WTC11 (cell line): Measurements from ENCODE around the gene C4orf50. TPM values are rescaled to one million over a fixed set of nuclear protein-coding genes. Genes with fewer than 3 reads are reported as not detected.

Experiments used
- ATAC-seq: fragments of 200-7000 bp; cut with Tn5 transposase; 2 replicates; pipeline ENCODE4 v1.10.0; 2021; ENCODE audit warnings: mild to moderate bottlenecking, moderate library complexity
- CTCF ChIA-PET: fragments of 300-600 bp; sonication (Branson Sonifier 250); formaldehyde crosslinking; loops from one replicate; lab custom pipeline; 2021; ENCODE audit warnings: antibody characterized with exemption; lab: Charles Lee
- POLR2A ChIA-PET: fragments of 350-600 bp; sonication (Branson Sonifier 250); formaldehyde crosslinking; loops from one replicate; lab custom pipeline; 2021; ENCODE audit warnings: antibody characterized with exemption; lab: Charles Lee
- DNase-seq: peaks from one replicate; pipeline ENCODE4 v3.0.0; 2021; ENCODE audit warnings: low spot score
- H3K27ac Mint-ChIP-seq: 2 replicates; pipeline ENCODE4 v1.8.0; 2021; ENCODE audit warnings: mixed read lengths
- H3K27me3 Mint-ChIP-seq: 2 replicates; pipeline ENCODE4 v1.8.0; 2021; ENCODE audit warnings: low read depth, mild to moderate bottlenecking, moderate library complexity, mixed read lengths
- H3K36me3 Mint-ChIP-seq: 2 replicates; pipeline ENCODE4 v1.8.0; 2021; ENCODE audit warnings: mixed read lengths
- H3K4me1 Mint-ChIP-seq: 2 replicates; pipeline ENCODE4 v1.8.0; 2022; ENCODE audit warnings: mixed read lengths
- H3K4me3 Mint-ChIP-seq: 2 replicates; pipeline ENCODE4 v1.8.0; 2021; ENCODE audit warnings: mild to moderate bottlenecking, moderate library complexity, mixed read lengths
- H3K9me3 Mint-ChIP-seq: 2 replicates; pipeline ENCODE4 v1.8.0; 2021; ENCODE audit warnings: mixed read lengths
- CREB1 ChIP-seq: sonication (generic); formaldehyde crosslinking; IDR thresholded peaks from 2 replicates; pipeline ENCODE4 v1.8.0; 2023; ENCODE audit warnings: mild to moderate bottlenecking, missing genetic modification reagents
- ELF4 ChIP-seq: sonication (generic); formaldehyde crosslinking; IDR thresholded peaks from 2 replicates; pipeline ENCODE4 v1.8.1; 2022; ENCODE audit warnings: low read depth, mild to moderate bottlenecking, moderate library complexity, missing genetic modification reagents
- IRF2 ChIP-seq: sonication (generic); formaldehyde crosslinking; IDR thresholded peaks from 2 replicates; pipeline ENCODE4 v1.8.0; 2022; ENCODE audit warnings: low read depth, missing genetic modification reagents, borderline replicate concordance
- NFATC4 ChIP-seq: fragments of 250-450 bp; sonication (Bioruptor Pico); IDR thresholded peaks from 2 replicates; pipeline ENCODE4 v1.9.0; 2021; ENCODE audit warnings: mild to moderate bottlenecking
- NFYB ChIP-seq: sonication (generic); formaldehyde crosslinking; conservative IDR thresholded peaks from 2 replicates; pipeline ENCODE4 v1.8.0; 2022; ENCODE audit warnings: low read depth, missing genetic modification reagents
- SOX15 ChIP-seq: fragments of 250-450 bp; sonication (Bioruptor Pico); IDR thresholded peaks from 2 replicates; pipeline ENCODE4 v1.9.0; 2021; ENCODE audit warnings: mild to moderate bottlenecking
- STAT6 ChIP-seq: sonication (generic); formaldehyde crosslinking; conservative IDR thresholded peaks from 2 replicates; pipeline ENCODE4 v1.8.1; 2023; ENCODE audit warnings: mild to moderate bottlenecking, low read depth, missing genetic modification reagents, moderate library complexity
- TCF7 ChIP-seq: sonication (generic); formaldehyde crosslinking; IDR thresholded peaks from 2 replicates; pipeline ENCODE4 v1.8.0; 2022; ENCODE audit warnings: mild to moderate bottlenecking, low read depth, missing genetic modification reagents, moderate library complexity
- TEAD1 ChIP-seq: sonication (generic); formaldehyde crosslinking; IDR thresholded peaks from 2 replicates; pipeline ENCODE4 v1.8.0; 2022; ENCODE audit warnings: mild to moderate bottlenecking, missing genetic modification reagents
- ZBTB21 ChIP-seq: sonication (generic); formaldehyde crosslinking; IDR thresholded peaks from 2 replicates; pipeline ENCODE4 v1.8.1; 2023; ENCODE audit warnings: mild to moderate bottlenecking, missing genetic modification reagents, borderline replicate concordance
- ZNF416 ChIP-seq: fragments of 250-450 bp; sonication (Bioruptor Pico); IDR thresholded peaks from 2 replicates; pipeline ENCODE4 v1.9.0; 2021; ENCODE audit warnings: mild to moderate bottlenecking, inconsistent platforms
- ZNF532 ChIP-seq: fragments of 250-450 bp; sonication (Bioruptor Pico); IDR thresholded peaks from 2 replicates; pipeline ENCODE4 v1.9.0; 2021; ENCODE audit warnings: mild to moderate bottlenecking, borderline replicate concordance
- ZNF671 ChIP-seq: fragments of 250-450 bp; sonication (Bioruptor Pico); IDR thresholded peaks from 2 replicates; pipeline ENCODE4 v1.8.0; 2021; ENCODE audit warnings: mild to moderate bottlenecking
- total RNA-seq: library from RNA; stranded (reverse); gene quantifications from 3 replicates; pipeline ENCODE4 v1.2.3, GENCODE V29; 2021
- TF ChIP-seq, protein P1 (sequence below): sonication (generic); formaldehyde crosslinking; IDR thresholded peaks from 2 replicates; pipeline ENCODE4 v1.8.1; 2022; ENCODE audit warnings: low read depth, mild to moderate bottlenecking, moderate library complexity, missing genetic modification reagents, borderline replicate concordance
- TF ChIP-seq, protein P2 (sequence below): fragments of 250-450 bp; sonication (Bioruptor Pico); IDR thresholded peaks from 2 replicates; pipeline ENCODE4 v1.8.0; 2021; ENCODE audit warnings: mild to moderate bottlenecking
- TF ChIP-seq, protein P3 (sequence below): fragments of 250-450 bp; sonication (Bioruptor Pico); IDR thresholded peaks from 2 replicates; pipeline ENCODE4 v1.9.0; 2021; ENCODE audit warnings: mild to moderate bottlenecking

C4orf50 gene
- total RNA-seq, 1 experiment from 2014 or later = 0.17 TPM

- ATAC-seq (no peak), DNase-seq (no peak)
- peaks cover 5% of the 10 kb centered on the region; the same call in 1 of the 2 replicates for H3K27me3 Mint-ChIP-seq
- H3K27ac Mint-ChIP-seq = no peak overlapping the region
- H3K36me3 Mint-ChIP-seq = no peaks in the 10 kb centered on the region
- TF ChIP-seq NFATC4 (CRISPR knock-in tag) (no peak), SOX15 (CRISPR knock-in tag) (no peak), ELF4 (CRISPR knock-in tag) (no peak), TCF7 (CRISPR knock-in tag) (no peak), STAT6 (CRISPR knock-in tag) (no peak), NFYB (no peak), ZNF416 (CRISPR knock-in tag) (no peak), ZNF532 (no peak)
- TF ChIP-seq, protein P1, sequence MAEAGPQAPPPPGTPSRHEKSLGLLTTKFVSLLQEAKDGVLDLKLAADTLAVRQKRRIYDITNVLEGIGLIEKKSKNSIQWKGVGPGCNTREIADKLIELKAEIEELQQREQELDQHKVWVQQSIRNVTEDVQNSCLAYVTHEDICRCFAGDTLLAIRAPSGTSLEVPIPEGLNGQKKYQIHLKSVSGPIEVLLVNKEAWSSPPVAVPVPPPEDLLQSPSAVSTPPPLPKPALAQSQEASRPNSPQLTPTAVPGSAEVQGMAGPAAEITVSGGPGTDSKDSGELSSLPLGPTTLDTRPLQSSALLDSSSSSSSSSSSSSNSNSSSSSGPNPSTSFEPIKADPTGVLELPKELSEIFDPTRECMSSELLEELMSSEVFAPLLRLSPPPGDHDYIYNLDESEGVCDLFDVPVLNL (CRISPR knock-in tag) = no peak
- TF ChIP-seq, protein P2, sequence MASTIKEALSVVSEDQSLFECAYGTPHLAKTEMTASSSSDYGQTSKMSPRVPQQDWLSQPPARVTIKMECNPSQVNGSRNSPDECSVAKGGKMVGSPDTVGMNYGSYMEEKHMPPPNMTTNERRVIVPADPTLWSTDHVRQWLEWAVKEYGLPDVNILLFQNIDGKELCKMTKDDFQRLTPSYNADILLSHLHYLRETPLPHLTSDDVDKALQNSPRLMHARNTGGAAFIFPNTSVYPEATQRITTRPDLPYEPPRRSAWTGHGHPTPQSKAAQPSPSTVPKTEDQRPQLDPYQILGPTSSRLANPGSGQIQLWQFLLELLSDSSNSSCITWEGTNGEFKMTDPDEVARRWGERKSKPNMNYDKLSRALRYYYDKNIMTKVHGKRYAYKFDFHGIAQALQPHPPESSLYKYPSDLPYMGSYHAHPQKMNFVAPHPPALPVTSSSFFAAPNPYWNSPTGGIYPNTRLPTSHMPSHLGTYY (CRISPR knock-in tag) = no peak
- TF ChIP-seq, protein P3, sequence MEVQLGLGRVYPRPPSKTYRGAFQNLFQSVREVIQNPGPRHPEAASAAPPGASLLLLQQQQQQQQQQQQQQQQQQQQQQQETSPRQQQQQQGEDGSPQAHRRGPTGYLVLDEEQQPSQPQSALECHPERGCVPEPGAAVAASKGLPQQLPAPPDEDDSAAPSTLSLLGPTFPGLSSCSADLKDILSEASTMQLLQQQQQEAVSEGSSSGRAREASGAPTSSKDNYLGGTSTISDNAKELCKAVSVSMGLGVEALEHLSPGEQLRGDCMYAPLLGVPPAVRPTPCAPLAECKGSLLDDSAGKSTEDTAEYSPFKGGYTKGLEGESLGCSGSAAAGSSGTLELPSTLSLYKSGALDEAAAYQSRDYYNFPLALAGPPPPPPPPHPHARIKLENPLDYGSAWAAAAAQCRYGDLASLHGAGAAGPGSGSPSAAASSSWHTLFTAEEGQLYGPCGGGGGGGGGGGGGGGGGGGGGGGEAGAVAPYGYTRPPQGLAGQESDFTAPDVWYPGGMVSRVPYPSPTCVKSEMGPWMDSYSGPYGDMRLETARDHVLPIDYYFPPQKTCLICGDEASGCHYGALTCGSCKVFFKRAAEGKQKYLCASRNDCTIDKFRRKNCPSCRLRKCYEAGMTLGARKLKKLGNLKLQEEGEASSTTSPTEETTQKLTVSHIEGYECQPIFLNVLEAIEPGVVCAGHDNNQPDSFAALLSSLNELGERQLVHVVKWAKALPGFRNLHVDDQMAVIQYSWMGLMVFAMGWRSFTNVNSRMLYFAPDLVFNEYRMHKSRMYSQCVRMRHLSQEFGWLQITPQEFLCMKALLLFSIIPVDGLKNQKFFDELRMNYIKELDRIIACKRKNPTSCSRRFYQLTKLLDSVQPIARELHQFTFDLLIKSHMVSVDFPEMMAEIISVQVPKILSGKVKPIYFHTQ (CRISPR knock-in tag) = no peak
- TF ChIP-seq, all 79 proteins: peak for 0
- H3K4me3 Mint-ChIP-seq = no peak overlapping the region
- ChIA-PET CTCF (interaction anchor here (1.3 to 2.6 kb wide), 4 partner anchors 10 to 152 kb away, joined by 4 to 12 read pairs (median 6); no protein-coding TSS in a partner anchor), POLR2A (no interaction called here)
- no peaks in the 10 kb centered on the region for H3K9me3 Mint-ChIP-seq
- H3K4me1 Mint-ChIP-seq = peaks cover 25% of the 10 kb centered on the region
Observed at GRCh38 chr4:5973486-5974220, 44.6 kb downstream of the C4orf50 start.

DNA sequence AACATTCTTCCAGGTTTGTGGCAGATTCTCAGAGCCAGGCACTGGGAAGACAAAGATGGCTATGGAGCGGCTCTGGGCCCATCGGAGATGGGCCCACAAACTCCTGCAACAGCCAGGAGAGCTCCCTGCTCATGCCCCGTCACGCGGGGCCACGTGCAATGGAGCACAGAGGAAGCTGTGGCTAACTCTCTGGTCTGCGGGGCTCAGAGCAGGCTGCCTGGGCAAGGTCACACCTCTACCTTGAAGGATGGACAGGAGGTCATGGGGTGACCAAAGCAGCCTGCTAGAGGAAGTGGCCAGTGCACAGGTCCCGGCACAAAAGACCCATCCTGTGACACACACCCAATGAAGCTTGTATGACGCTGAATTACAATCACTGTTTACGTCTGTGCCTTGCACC, 45.2 kb downstream of the C4orf50 start:
- Mint-ChIP-seq H3K27me3 (peaks cover 6% of the 10 kb centered on the region; the same call in 1 of the 2 replicates), H3K4me1 (peaks cover 25% of the 10 kb centered on the region), H3K36me3 (no peaks in the 10 kb centered on the region), H3K9me3 (no peaks in the 10 kb centered on the region), H3K27ac (no peak overlapping the region), H3K4me3 (no peak overlapping the region)
- ATAC-seq (no peak), DNase-seq (no peak)
- no peak for TF ChIP-seq ZNF671 (CRISPR knock-in tag)
- TF ChIP-seq IRF2 (CRISPR knock-in tag) = no peak
- TF ChIP-seq ZBTB21 (CRISPR knock-in tag) = no peak
- TF ChIP-seq TEAD1 (CRISPR knock-in tag) = no peak
- TF ChIP-seq ZNF532 = no peak
- TF ChIP-seq CREB1 (CRISPR knock-in tag) = no peak
- POLR2A ChIA-PET = no interaction called here
- CTCF ChIA-PET = interaction anchor here (1.3 to 2.6 kb wide), 4 partner anchors 10 to 152 kb away, joined by 4 to 12 read pairs (median 6); no protein-coding TSS in a partner anchor
